GM23338 (cell line): ENCODE measurements around the gene ZRANB2. TPM values are rescaled to one million over a fixed set of nuclear protein-coding genes. Genes with fewer than 3 reads are reported as not detected.

ENCODE experiments used
- ATAC-seq: fragments of 200-7000 bp; cut with Tn5 transposase; 3 replicates; pipeline ENCODE4 v1.9.1; 2020
- DNase-seq: peaks from one replicate; pipeline ENCODE4 v3.0.0-alpha.2; 2015; ENCODE audit warnings: low spot score
- H2AFZ ChIP-seq: fragments of 200-600 bp; sonication (generic); 2 replicates; pipeline ENCODE4 v1.8.0; 2016; ENCODE audit warnings: antibody characterized with exemption, mild to moderate bottlenecking, moderate library complexity
- H3F3A ChIP-seq: fragments of 200-600 bp; sonication (generic); replicated peaks from 2 replicates; pipeline ENCODE4 v1.8.0; 2017; ENCODE audit warnings: antibody characterized with exemption, mixed run types, low read depth
- H3K27ac ChIP-seq: fragments of 200-600 bp; sonication (generic); 2 replicates; pipeline ENCODE4 v1.6.1; 2016; ENCODE audit warnings: low read depth
- H3K27me3 ChIP-seq: fragments of 200-600 bp; sonication (generic); 2 replicates; pipeline ENCODE4 v1.8.0; 2016; ENCODE audit warnings: mild to moderate bottlenecking, mixed run types, moderate library complexity; ENCODE audit not compliant: insufficient read depth
- H3K36me3 ChIP-seq: fragments of 200-600 bp; sonication (generic); 2 replicates; pipeline ENCODE4 v1.8.0; 2016; ENCODE audit warnings: mild to moderate bottlenecking; ENCODE audit not compliant: insufficient read depth
- H3K4me1 ChIP-seq: fragments of 200-600 bp; sonication (generic); 2 replicates; pipeline ENCODE4 v1.8.0; 2016; ENCODE audit warnings: mild to moderate bottlenecking, moderate library complexity; ENCODE audit not compliant: insufficient read depth
- H3K4me2 ChIP-seq: fragments of 200-600 bp; sonication (generic); 2 replicates; pipeline ENCODE4 v1.7.1; 2017; ENCODE audit warnings: mixed run types
- H3K4me3 ChIP-seq: fragments of 200-600 bp; sonication (generic); 2 replicates; pipeline ENCODE4 v1.6.1; 2016; ENCODE audit warnings: mixed run types
- H3K79me2 ChIP-seq: fragments of 200-600 bp; sonication (generic); replicated peaks from 2 replicates; pipeline ENCODE4 v1.8.0; 2017; ENCODE audit warnings: mild to moderate bottlenecking; ENCODE audit not compliant: insufficient read depth
- H3K9me2 ChIP-seq: fragments of 200-600 bp; sonication (generic); 2 replicates; pipeline ENCODE4 v1.8.0; 2017; ENCODE audit not compliant: insufficient read depth
- H4K20me1 ChIP-seq: fragments of 200-600 bp; sonication (generic); replicated peaks from 2 replicates; pipeline ENCODE4 v1.8.0; 2017; ENCODE audit warnings: mild to moderate bottlenecking; ENCODE audit not compliant: insufficient read depth
- H3K27ac Mint-ChIP-seq: 2 replicates; pipeline ENCODE4 v1.8.0; 2020; ENCODE audit warnings: inconsistent platforms, mild to moderate bottlenecking, moderate library complexity, mixed read lengths
- H3K27me3 Mint-ChIP-seq: 3 replicates; pipeline ENCODE4 v1.8.0; 2022; ENCODE audit warnings: low read depth, mild to moderate bottlenecking, moderate library complexity, mixed read lengths, inconsistent platforms; ENCODE audit not compliant: insufficient read depth, poor library complexity
- H3K36me3 Mint-ChIP-seq: 3 replicates; pipeline ENCODE4 v1.8.0; 2021; ENCODE audit warnings: low read depth, mild to moderate bottlenecking, inconsistent platforms, moderate library complexity, mixed read lengths
- H3K4me1 Mint-ChIP-seq: 3 replicates; pipeline ENCODE4 v1.8.0; 2020; ENCODE audit warnings: mild to moderate bottlenecking, inconsistent platforms, mixed read lengths
- H3K4me3 Mint-ChIP-seq: 3 replicates; pipeline ENCODE4 v1.8.0; 2021; ENCODE audit warnings: moderate library complexity, mild to moderate bottlenecking, inconsistent platforms, mixed read lengths
- H3K9me3 Mint-ChIP-seq: 3 replicates; pipeline ENCODE4 v1.8.0; 2020; ENCODE audit warnings: moderate library complexity, mild to moderate bottlenecking, inconsistent platforms, mixed read lengths
- CREB1 ChIP-seq: fragments of 250-450 bp; sonication (Bioruptor Pico); IDR thresholded peaks from 2 replicates; pipeline ENCODE4 v1.5.0; 2020; ENCODE audit warnings: low read depth, mild to moderate bottlenecking, moderate library complexity
- CTCF ChIP-seq, 2 experiments: fragments of 200-600 bp in 1 of 2; sonication (generic) in 1 of 2; conservative IDR thresholded peaks; 2 replicates each; pipeline versions ENCODE4 v1.5.1 to v1.6.1; 2016 to 2017; ENCODE audit warnings: antibody characterized with exemption in 2 of 2, low read depth in 2 of 2, mild to moderate bottlenecking in 2 of 2, moderate library complexity in 1 of 2
- ZNF331 ChIP-seq: fragments of 250-450 bp; sonication (Bioruptor Pico); IDR thresholded peaks from 2 replicates; pipeline ENCODE4 v1.5.0; 2020; ENCODE audit warnings: low read depth, mild to moderate bottlenecking, moderate library complexity
- polyA plus RNA-seq: library from polyadenylated mRNA; unstranded; fragments of >200 nt; fragmentation: Nextera tagmentation; extraction: Ambion mirVana; gene quantifications from 2 replicates; pipeline ENCODE4 v1.2.1, GENCODE V29; 2016
- total RNA-seq: library from RNA; depleted of rRNA; stranded (reverse); fragments of >200 nt; shearing (Covaris generic); gene quantifications from 2 replicates; pipeline ENCODE4 v1.2.3, GENCODE V29; 2014
- TF ChIP-seq, protein P1 (sequence below): IDR thresholded peaks from one replicate; pipeline ENCODE4 v1.6.1; 2018; ENCODE audit warnings: antibody characterized with exemption; ENCODE audit not compliant: unreplicated experiment
- TF ChIP-seq, protein P2 (sequence below): fragments of 250-450 bp; sonication (Bioruptor Pico); IDR thresholded peaks from 2 replicates; pipeline ENCODE4 v1.5.0; 2020; ENCODE audit warnings: mild to moderate bottlenecking, moderate library complexity

ZRANB2 gene
- total and polyA plus RNA-seq, 2 experiments from 2014 or later, result 84.9 to 170 TPM

GRCh38 chr1:71116729-71117128 lies 35.9 kb upstream of the ZRANB2 start:
- H3K4me1 Mint-ChIP-seq, result no peaks in the 10 kb centered on the region; the same call in 2 of the 3 replicates
- Histone ChIP-seq H2AFZ (peak overlapping the region; percentile 59; the same call in 1 of the 2 replicates), H3F3A (no peaks in the 10 kb centered on the region), H3K27me3 (no peaks in the 10 kb centered on the region), H3K4me3 (no peak overlapping the region), H3K79me2 (no peaks in the 10 kb centered on the region), H3K4me2 (no peak overlapping the region), H3K36me3 (no peaks in the 10 kb centered on the region), H3K9me2 (no peaks in the 10 kb centered on the region), H3K27ac (no peak overlapping the region), H4K20me1 (no peaks in the 10 kb centered on the region), H3K4me1 (no peaks in the 10 kb centered on the region)
- DNase-seq (peak; percentile 5), ATAC-seq (no peak; the same call in 1 of the 3 replicates)
- H3K36me3 Mint-ChIP-seq, result no peaks in the 10 kb centered on the region
- no peak overlapping the region for H3K27ac Mint-ChIP-seq
- H3K9me3 Mint-ChIP-seq, result peaks cover 2% of the 10 kb centered on the region; the same call in 1 of the 3 replicates
- TF ChIP-seq CREB1 (CRISPR knock-in tag) (no peak), CTCF (conservative IDR thresholded peaks at IDR 0.05; ENCODE audit: low read depth in 2 of 2) (peak in 1 of 2 experiments; percentile 30; a peak in 2 of 4 replicates)
- TF ChIP-seq, protein P1, sequence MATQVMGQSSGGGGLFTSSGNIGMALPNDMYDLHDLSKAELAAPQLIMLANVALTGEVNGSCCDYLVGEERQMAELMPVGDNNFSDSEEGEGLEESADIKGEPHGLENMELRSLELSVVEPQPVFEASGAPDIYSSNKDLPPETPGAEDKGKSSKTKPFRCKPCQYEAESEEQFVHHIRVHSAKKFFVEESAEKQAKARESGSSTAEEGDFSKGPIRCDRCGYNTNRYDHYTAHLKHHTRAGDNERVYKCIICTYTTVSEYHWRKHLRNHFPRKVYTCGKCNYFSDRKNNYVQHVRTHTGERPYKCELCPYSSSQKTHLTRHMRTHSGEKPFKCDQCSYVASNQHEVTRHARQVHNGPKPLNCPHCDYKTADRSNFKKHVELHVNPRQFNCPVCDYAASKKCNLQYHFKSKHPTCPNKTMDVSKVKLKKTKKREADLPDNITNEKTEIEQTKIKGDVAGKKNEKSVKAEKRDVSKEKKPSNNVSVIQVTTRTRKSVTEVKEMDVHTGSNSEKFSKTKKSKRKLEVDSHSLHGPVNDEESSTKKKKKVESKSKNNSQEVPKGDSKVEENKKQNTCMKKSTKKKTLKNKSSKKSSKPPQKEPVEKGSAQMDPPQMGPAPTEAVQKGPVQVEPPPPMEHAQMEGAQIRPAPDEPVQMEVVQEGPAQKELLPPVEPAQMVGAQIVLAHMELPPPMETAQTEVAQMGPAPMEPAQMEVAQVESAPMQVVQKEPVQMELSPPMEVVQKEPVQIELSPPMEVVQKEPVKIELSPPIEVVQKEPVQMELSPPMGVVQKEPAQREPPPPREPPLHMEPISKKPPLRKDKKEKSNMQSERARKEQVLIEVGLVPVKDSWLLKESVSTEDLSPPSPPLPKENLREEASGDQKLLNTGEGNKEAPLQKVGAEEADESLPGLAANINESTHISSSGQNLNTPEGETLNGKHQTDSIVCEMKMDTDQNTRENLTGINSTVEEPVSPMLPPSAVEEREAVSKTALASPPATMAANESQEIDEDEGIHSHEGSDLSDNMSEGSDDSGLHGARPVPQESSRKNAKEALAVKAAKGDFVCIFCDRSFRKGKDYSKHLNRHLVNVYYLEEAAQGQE, result no peak
- no peak overlapping the region for H3K4me3 Mint-ChIP-seq
- no peaks in the 10 kb centered on the region for H3K27me3 Mint-ChIP-seq

DNA sequence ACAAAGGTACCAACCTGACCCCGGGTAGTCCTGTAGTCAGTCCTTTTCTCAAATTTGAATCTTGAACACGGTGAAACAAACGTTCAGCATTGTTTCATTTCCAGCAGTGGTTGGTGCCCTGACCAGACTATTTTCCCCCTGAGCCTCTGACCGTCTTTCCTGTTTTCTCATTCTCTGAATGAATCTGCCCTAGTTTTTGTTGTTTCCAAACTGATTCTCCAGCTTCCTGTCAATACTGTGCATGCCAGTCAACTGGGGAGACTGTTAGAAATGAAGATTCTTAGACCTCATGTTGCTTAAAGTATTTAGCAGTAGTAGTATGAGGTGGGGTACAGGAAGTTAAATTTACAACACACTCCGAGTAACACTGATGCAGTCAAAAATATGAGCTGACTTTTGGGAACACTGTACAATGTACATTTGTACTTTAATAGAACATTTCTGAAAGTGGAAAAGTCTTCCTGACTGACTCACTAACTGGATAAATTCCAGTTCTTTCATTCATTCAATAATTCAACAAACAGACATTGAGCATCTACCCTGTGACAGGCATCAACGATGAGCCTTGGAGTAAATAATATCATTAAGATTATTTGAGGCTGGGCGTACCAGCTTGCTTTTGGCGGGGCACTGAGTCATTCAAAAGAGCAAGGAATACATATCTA lies 26.0 kb upstream of the ZRANB2 start:
- no peak overlapping the region for H3K4me3 ChIP-seq
- Mint-ChIP-seq H3K9me3 (no peaks in the 10 kb centered on the region; the same call in 2 of the 3 replicates), H3K4me1 (peaks cover 5% of the 10 kb centered on the region; the same call in 2 of the 3 replicates), H3K27me3 (no peaks in the 10 kb centered on the region), H3K4me3 (no peak overlapping the region), H3K36me3 (no peaks in the 10 kb centered on the region), H3K27ac (no peak overlapping the region)
- no peak overlapping the region for H3K4me2 ChIP-seq
- H3F3A ChIP-seq, result no peaks in the 10 kb centered on the region
- no peaks in the 10 kb centered on the region for H3K9me2 ChIP-seq
- ATAC-seq (no peak), DNase-seq (no peak)
- H3K79me2 ChIP-seq, result no peaks in the 10 kb centered on the region
- H3K27ac ChIP-seq, result no peak overlapping the region
- H3K4me1 ChIP-seq, result peaks cover 4% of the 10 kb centered on the region; the same call in 1 of the 2 replicates
- no peaks in the 10 kb centered on the region for H3K27me3 ChIP-seq
- H4K20me1 ChIP-seq, result no peaks in the 10 kb centered on the region
- H2AFZ ChIP-seq, result no peak overlapping the region
- H3K36me3 ChIP-seq, result no peaks in the 10 kb centered on the region
- TF ChIP-seq CREB1 (CRISPR knock-in tag) (no peak), CTCF (conservative IDR thresholded peaks at IDR 0.05; ENCODE audit: low read depth in 2 of 2) (no peak), ZNF331 (CRISPR knock-in tag) (no peak)
- TF ChIP-seq, protein P2, sequence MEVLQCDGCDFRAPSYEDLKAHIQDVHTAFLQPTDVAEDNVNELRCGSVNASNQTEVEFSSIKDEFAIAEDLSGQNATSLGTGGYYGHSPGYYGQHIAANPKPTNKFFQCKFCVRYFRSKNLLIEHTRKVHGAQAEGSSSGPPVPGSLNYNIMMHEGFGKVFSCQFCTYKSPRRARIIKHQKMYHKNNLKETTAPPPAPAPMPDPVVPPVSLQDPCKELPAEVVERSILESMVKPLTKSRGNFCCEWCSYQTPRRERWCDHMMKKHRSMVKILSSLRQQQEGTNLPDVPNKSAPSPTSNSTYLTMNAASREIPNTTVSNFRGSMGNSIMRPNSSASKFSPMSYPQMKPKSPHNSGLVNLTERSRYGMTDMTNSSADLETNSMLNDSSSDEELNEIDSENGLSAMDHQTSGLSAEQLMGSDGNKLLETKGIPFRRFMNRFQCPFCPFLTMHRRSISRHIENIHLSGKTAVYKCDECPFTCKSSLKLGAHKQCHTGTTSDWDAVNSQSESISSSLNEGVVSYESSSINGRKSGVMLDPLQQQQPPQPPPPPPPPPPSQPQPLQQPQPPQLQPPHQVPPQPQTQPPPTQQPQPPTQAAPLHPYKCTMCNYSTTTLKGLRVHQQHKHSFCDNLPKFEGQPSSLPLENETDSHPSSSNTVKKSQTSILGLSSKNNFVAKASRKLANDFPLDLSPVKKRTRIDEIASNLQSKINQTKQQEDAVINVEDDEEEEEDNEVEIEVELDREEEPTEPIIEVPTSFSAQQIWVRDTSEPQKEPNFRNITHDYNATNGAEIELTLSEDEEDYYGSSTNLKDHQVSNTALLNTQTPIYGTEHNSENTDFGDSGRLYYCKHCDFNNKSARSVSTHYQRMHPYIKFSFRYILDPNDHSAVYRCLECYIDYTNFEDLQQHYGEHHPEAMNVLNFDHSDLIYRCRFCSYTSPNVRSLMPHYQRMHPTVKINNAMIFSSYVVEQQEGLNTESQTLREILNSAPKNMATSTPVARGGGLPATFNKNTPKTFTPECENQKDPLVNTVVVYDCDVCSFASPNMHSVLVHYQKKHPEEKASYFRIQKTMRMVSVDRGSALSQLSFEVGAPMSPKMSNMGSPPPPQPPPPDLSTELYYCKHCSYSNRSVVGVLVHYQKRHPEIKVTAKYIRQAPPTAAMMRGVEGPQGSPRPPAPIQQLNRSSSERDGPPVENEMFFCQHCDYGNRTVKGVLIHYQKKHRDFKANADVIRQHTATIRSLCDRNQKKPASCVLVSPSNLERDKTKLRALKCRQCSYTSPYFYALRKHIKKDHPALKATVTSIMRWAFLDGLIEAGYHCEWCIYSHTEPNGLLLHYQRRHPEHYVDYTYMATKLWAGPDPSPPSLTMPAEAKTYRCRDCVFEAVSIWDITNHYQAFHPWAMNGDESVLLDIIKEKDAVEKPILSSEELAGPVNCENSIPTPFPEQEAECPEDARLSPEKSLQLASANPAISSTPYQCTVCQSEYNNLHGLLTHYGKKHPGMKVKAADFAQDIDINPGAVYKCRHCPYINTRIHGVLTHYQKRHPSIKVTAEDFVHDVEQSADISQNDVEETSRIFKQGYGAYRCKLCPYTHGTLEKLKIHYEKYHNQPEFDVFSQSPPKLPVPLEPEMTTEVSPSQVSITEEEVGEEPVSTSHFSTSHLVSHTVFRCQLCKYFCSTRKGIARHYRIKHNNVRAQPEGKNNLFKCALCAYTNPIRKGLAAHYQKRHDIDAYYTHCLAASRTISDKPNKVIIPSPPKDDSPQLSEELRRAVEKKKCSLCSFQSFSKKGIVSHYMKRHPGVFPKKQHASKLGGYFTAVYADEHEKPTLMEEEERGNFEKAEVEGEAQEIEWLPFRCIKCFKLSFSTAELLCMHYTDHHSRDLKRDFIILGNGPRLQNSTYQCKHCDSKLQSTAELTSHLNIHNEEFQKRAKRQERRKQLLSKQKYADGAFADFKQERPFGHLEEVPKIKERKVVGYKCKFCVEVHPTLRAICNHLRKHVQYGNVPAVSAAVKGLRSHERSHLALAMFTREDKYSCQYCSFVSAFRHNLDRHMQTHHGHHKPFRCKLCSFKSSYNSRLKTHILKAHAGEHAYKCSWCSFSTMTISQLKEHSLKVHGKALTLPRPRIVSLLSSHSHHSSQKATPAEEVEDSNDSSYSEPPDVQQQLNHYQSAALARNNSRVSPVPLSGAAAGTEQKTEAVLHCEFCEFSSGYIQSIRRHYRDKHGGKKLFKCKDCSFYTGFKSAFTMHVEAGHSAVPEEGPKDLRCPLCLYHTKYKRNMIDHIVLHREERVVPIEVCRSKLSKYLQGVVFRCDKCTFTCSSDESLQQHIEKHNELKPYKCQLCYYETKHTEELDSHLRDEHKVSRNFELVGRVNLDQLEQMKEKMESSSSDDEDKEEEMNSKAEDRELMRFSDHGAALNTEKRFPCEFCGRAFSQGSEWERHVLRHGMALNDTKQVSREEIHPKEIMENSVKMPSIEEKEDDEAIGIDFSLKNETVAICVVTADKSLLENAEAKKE (CRISPR knock-in tag), result no peak
